Activated T-helper 1 cell treated with anti-CD3 and anti-CD28 coated beads, Interleukin-2, amount 50 U/mL, for 16 hours (primary cell): ENCODE results near the gene FKRP.
"Not testable (repeated sequence)": the region's sequence is repeated elsewhere in the genome, so short reads cannot be mapped to it uniquely, and the experiment has no call there.

Source experiments
- DNase-seq, 2 donors: peaks; one replicate each; pipeline ENCODE4 v3.0.0-alpha.2; 2020; ENCODE audit warnings: low read depth in 1 of 2, low spot score in 1 of 2

The FKRP gene

GRCh38 chr19:46745521-46746280, at the start of gene FKRP:
FKRP (plus strand) TSS chr19:46746057; CDS start chr19:46755451, 9,394 bp downstream.
- no peak for DNase-seq

- DNase-seq, result no peak
These were observed 49.0 kb upstream of the FKRP start for GRCh38 chr19:46696866-46697203.

GRCh38 chr19:46697204-46697960, 48.5 kb upstream of the FKRP start:
- DNase-seq, result no peak

GRCh38 chr19:46698395-46699321, 47.2 kb upstream of the FKRP start:
- DNase-seq, result no peak

GRCh38 chr19:46700704-46701103, 45.2 kb upstream of the FKRP start:
- no peak for DNase-seq

- DNase-seq, result peak; percentile 77 to 96
These were observed 41.3 kb upstream of the FKRP start for GRCh38 chr19:46704379-46705076.

GRCh38 chr19:46710687-46711086, 35.2 kb upstream of the FKRP start:
- DNase-seq, result no peak

GRCh38 chr19:46712768-46713338, 33.0 kb upstream of the FKRP start:
- DNase-seq, result not testable (repeated sequence)

- peak; percentile 52 to 65 for DNase-seq
These were observed 31.9 kb upstream of the FKRP start for GRCh38 chr19:46713781-46714443.

GRCh38 chr19:46714444-46715106, 31.3 kb upstream of the FKRP start:
- peak in 1 of 2 donors; percentile 22 for DNase-seq

- DNase-seq, result no peak
These were observed 30.3 kb upstream of the FKRP start for GRCh38 chr19:46715620-46715974.

- no peak for DNase-seq
These were observed 29.7 kb upstream of the FKRP start for GRCh38 chr19:46715975-46716671.

GRCh38 chr19:46716672-46717033, 29.2 kb upstream of the FKRP start:
- DNase-seq, result no peak

- peak; percentile 73 to 82 for DNase-seq
These were observed 28.7 kb upstream of the FKRP start, which contains the start of gene PRKD2 for GRCh38 chr19:46717034-46717715. PRKD2 (minus strand) TSS chr19:46717114; CDS start chr19:46716370, 744 bp downstream.

- DNase-seq, result no peak
These were observed 28.1 kb upstream of the FKRP start for GRCh38 chr19:46717716-46718143.

GRCh38 chr19:46718157-46718933, 27.5 kb upstream of the FKRP start:
- peak; percentile 22 to 45 for DNase-seq

- no peak for DNase-seq
These were observed 26.8 kb upstream of the FKRP start for GRCh38 chr19:46718934-46719622.
